OCI-LY7 (cell line): ENCODE measurements around the gene UBE2K. TPM values are rescaled to one million over a fixed set of nuclear protein-coding genes. Genes with fewer than 3 reads are reported as not detected.

Source experiments
- BruUV-seq: library from RNA; stranded (reverse); fragments of 400-500 nt; replicated peaks from 2 replicates; lab custom pipeline; 2021; lab: Mats Ljungman, UMichigan
- CTCF ChIA-PET: fragments of 300-600 bp; sonication (Branson Sonifier 250); formaldehyde crosslinking; loops from one replicate; lab custom pipeline; 2022; ENCODE audit warnings: antibody characterized with exemption; ENCODE audit not compliant: unreplicated experiment; lab: Charles Lee
- POLR2A ChIA-PET: fragments of 300-600 bp; sonication (Branson Sonifier 250); formaldehyde crosslinking; loops from one replicate; lab custom pipeline; 2022; ENCODE audit warnings: antibody characterized with exemption; lab: Charles Lee
- DNase-seq: peaks from one replicate; pipeline ENCODE4 v3.0.0-alpha.2; 2015; ENCODE audit warnings: low spot score
- H2AFZ ChIP-seq: fragments of 200-600 bp; sonication (generic), shearing (Covaris generic); 2 replicates; pipeline ENCODE4 v1.6.1; 2014; ENCODE audit warnings: mild to moderate bottlenecking, antibody characterized with exemption, low read length, moderate library complexity
- H3K27ac ChIP-seq: fragments of 200-600 bp; sonication (generic); 2 replicates; pipeline ENCODE4 v1.5.1; 2014; ENCODE audit warnings: mixed run types, low read depth, mild to moderate bottlenecking, moderate library complexity, low read length, inconsistent platforms; ENCODE audit not compliant: poor library complexity, severe bottlenecking
- H3K36me3 ChIP-seq: fragments of 200-600 bp; sonication (generic); 2 replicates; pipeline ENCODE4 v1.6.1; 2014; ENCODE audit warnings: mild to moderate bottlenecking, antibody characterized with exemption, low read length, moderate library complexity, mixed read lengths; ENCODE audit not compliant: insufficient read depth
- H3K4me1 ChIP-seq: fragments of 200-600 bp; sonication (generic); 2 replicates; pipeline ENCODE4 v1.5.1; 2014; ENCODE audit warnings: mild to moderate bottlenecking, low read length; ENCODE audit not compliant: insufficient read depth, poor library complexity, severe bottlenecking
- H3K4me2 ChIP-seq: fragments of 200-600 bp; sonication (generic); 2 replicates; pipeline ENCODE4 v1.6.1; 2014; ENCODE audit warnings: mild to moderate bottlenecking, low read length
- H3K4me3 ChIP-seq: fragments of 200-600 bp; sonication (generic); 2 replicates; pipeline ENCODE4 v1.5.1; 2014; ENCODE audit warnings: mild to moderate bottlenecking, low read depth, low read length; ENCODE audit not compliant: poor library complexity, severe bottlenecking
- H3K79me2 ChIP-seq: fragments of 200-600 bp; sonication (generic); 2 replicates; pipeline ENCODE4 v1.6.1; 2016; ENCODE audit warnings: low read depth, mild to moderate bottlenecking, low read length, moderate library complexity, mixed read lengths; ENCODE audit not compliant: insufficient read depth
- H3K9me2 ChIP-seq: fragments of 200-600 bp; sonication (generic); 2 replicates; pipeline ENCODE4 v1.6.1; 2016; ENCODE audit warnings: mild to moderate bottlenecking, low read length, mixed read lengths; ENCODE audit not compliant: insufficient read depth
- H3K9me3 ChIP-seq: fragments of 200-600 bp; sonication (generic); 2 replicates; pipeline ENCODE4 v1.6.1; 2014; ENCODE audit warnings: mild to moderate bottlenecking, mixed run types, low read length, mixed read lengths
- H4K20me1 ChIP-seq: fragments of 200-600 bp; sonication (generic); 2 replicates; pipeline ENCODE4 v1.6.1; 2014; ENCODE audit warnings: mild to moderate bottlenecking, antibody characterized with exemption, low read length, moderate library complexity, mixed read lengths; ENCODE audit not compliant: insufficient read depth
- EZH2phosphoT487 ChIP-seq: fragments of 200-600 bp; sonication (generic); IDR thresholded peaks from 2 replicates; pipeline ENCODE4 v1.6.1; 2018; ENCODE audit warnings: low read depth, borderline replicate concordance, mild to moderate bottlenecking, mixed run types, antibody characterized with exemption, low read length, moderate library complexity, mixed read lengths
- intact Hi-C: fragments of 100-400 bp; cut with micrococcal nuclease; formaldehyde crosslinking; loops from one replicate; pipeline ENCODE4 v1.10.0; 2022; ENCODE audit not compliant: unreplicated experiment
- total RNA-seq, 2 experiments: library from RNA; depleted of rRNA in 1 of 2; stranded (reverse); fragments of >200 nt in 1 of 2; shearing (Covaris generic) in 1 of 2; gene quantifications; 2 replicates each; pipeline ENCODE4 v1.2.3, GENCODE V29; 2014 to 2022
- TF ChIP-seq, protein P1 (sequence below): fragments of 200-600 bp; sonication (generic); conservative IDR thresholded peaks from 2 replicates; pipeline ENCODE4 v1.5.1; 2014; ENCODE audit warnings: mild to moderate bottlenecking, antibody characterized with exemption, low read length, moderate library complexity, mixed read lengths

The UBE2K gene
- total RNA-seq, 2 experiments from 2014 or later, result 20.8 to 88.0 TPM

DNA sequence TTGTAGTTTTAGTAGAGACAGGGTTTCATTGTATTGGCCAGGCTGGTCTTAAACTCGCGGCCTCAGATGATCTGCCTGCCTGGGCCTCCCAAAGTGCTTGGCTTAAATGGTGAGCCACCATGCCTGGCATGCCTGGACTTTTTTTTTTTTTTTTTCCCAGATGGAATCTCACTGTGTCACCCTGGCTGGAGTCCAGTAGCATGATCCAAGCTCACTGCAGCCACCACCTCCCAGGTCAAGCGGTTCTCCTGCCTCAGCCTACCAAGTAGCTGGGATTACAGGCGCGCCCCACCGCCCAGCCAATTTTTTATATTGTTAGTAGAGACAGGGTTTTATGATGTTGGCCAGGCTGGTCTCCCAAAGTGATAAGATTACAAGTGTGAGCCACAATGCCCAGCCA lies 8.4 kb downstream of the UBE2K start:
- Histone ChIP-seq H4K20me1 (peaks cover 11% of the 10 kb centered on the region; the same call in 1 of the 2 replicates), H2AFZ (no peak overlapping the region), H3K36me3 (peaks cover 43% of the 10 kb centered on the region), H3K27ac (no peak overlapping the region), H3K4me3 (no peak overlapping the region), H3K79me2 (peaks cover 96% of the 10 kb centered on the region), H3K4me1 (no peaks in the 10 kb centered on the region), H3K9me3 (no peaks in the 10 kb centered on the region), H3K4me2 (no peak overlapping the region), H3K9me2 (no peaks in the 10 kb centered on the region)
- ChIA-PET CTCF (no interaction called here), POLR2A (interaction anchor here (0.6 to 2.4 kb wide), 3 partner anchors 8 to 573 kb away, joined by 3 to 8 read pairs (median 4); partner anchors contain the start of gene UBE2K)
- DNase-seq, result no peak
- TF ChIP-seq, protein P1, sequence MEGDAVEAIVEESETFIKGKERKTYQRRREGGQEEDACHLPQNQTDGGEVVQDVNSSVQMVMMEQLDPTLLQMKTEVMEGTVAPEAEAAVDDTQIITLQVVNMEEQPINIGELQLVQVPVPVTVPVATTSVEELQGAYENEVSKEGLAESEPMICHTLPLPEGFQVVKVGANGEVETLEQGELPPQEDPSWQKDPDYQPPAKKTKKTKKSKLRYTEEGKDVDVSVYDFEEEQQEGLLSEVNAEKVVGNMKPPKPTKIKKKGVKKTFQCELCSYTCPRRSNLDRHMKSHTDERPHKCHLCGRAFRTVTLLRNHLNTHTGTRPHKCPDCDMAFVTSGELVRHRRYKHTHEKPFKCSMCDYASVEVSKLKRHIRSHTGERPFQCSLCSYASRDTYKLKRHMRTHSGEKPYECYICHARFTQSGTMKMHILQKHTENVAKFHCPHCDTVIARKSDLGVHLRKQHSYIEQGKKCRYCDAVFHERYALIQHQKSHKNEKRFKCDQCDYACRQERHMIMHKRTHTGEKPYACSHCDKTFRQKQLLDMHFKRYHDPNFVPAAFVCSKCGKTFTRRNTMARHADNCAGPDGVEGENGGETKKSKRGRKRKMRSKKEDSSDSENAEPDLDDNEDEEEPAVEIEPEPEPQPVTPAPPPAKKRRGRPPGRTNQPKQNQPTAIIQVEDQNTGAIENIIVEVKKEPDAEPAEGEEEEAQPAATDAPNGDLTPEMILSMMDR, result no peak
- TF ChIP-seq EZH2phosphoT487, result no peak
- intact Hi-C loops, result no loop called here
- no TSS peak for BruUV-seq

DNA sequence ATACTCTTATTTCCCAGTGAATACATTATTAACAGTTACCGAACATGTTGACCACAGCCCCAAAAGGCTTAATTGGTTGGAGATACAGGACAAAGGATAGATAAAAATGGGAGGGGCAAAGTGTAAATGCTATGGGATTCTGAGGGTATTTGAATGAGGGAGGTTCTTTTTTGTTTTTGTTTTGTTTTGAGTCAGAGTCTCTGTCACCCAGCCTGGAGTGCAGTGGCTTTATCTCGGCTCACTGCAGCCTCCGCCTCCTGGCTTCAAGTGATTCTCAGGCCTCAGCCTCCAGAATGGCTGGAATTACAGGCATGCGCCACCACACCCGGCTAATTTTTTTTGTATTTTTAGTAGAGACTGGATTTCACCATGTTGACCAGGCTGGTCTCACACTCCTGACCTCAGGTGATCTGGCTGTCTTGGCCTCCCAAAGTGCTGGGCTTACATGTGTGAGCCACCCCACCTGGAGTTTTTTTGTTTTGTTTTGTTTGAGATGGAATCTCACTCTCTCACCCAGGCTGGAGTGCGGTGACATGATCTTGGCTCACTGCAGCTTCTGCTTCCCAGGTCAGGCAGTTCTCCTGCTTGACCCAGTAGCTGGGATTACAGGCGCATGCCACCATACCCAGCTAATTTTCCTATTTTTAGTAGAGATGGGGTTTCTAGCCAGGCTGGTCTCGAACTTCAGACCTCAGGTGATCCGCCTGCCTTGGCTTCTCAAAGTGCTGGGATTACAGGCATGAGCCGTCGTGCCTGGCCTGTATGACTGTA lies 9.0 kb downstream of the UBE2K start:
- intact Hi-C loops, result no loop called here
- no TSS peak for BruUV-seq
- H3K36me3 ChIP-seq, result peaks cover 46% of the 10 kb centered on the region
- H3K4me2 ChIP-seq, result no peak overlapping the region
- H3K4me3 ChIP-seq, result no peak overlapping the region
- no peak overlapping the region for H2AFZ ChIP-seq
- no peaks in the 10 kb centered on the region for H3K9me2 ChIP-seq
- H3K79me2 ChIP-seq, result peaks cover 96% of the 10 kb centered on the region
- peaks cover 11% of the 10 kb centered on the region; the same call in 1 of the 2 replicates for H4K20me1 ChIP-seq
- ChIA-PET POLR2A (interaction anchor here (0.5 to 2.4 kb wide), 5 partner anchors 9 to 184 kb away, joined by 3 to 8 read pairs (median 3); partner anchors contain the start of gene UBE2K), CTCF (interaction anchor here (2.0 kb wide), 1 partner anchor 9 kb away, joined by 6 read pairs; no protein-coding TSS in a partner anchor)
- H3K27ac ChIP-seq, result no peak overlapping the region
- no peaks in the 10 kb centered on the region for H3K4me1 ChIP-seq
- TF ChIP-seq, protein P1, result no peak
- TF ChIP-seq EZH2phosphoT487, result no peak
- DNase-seq, result no peak
- H3K9me3 ChIP-seq, result no peaks in the 10 kb centered on the region
